Stromal cell of bone marrow (primary cell): Measurements from ENCODE around the gene OR3A2.
"Not testable (repeated sequence)": the region's sequence is repeated elsewhere in the genome, so short reads cannot be mapped to it uniquely, and the experiment has no call there.

Experiments used
- DNase-seq: peaks from one replicate; pipeline ENCODE4 v3.0.0-alpha.2; 2012; ENCODE audit warnings: low read depth

Gene OR3A2

GRCh38 chr17:3385869-3386816 lies at the start of gene OR3A2:
Gene OR3A2, minus strand, starts transcription at chr17:3386308.
- no peak for DNase-seq

- no peak for DNase-seq
These were observed 47.6 kb upstream of the OR3A2 start, which contains the start of gene OR1E2 for GRCh38 chr17:3433741-3434140. Gene OR1E2, minus strand, starts transcription at chr17:3433841. Its CDS starts 0 bp downstream, at chr17:3433841.

GRCh38 chr17:3433215-3433614 lies 47.1 kb upstream of the OR3A2 start:
- DNase-seq = not testable (repeated sequence)

GRCh38 chr17:3418222-3418621 lies 32.1 kb upstream of the OR3A2 start:
- no peak for DNase-seq

GRCh38 chr17:3415610-3416009 lies 29.5 kb upstream of the OR3A2 start:
- DNase-seq = no peak

GRCh38 chr17:3412216-3412615 lies 26.1 kb upstream of the OR3A2 start:
- not testable (repeated sequence) for DNase-seq

GRCh38 chr17:3411070-3411469 lies 25.0 kb upstream of the OR3A2 start, which contains the start of gene OR3A3:
Gene OR3A3, plus strand, starts transcription at chr17:3411370.
- DNase-seq = no peak

GRCh38 chr17:3403856-3404255 lies 17.7 kb upstream of the OR3A2 start:
- not testable (repeated sequence) for DNase-seq

- DNase-seq = no peak
These were observed 15.7 kb upstream of the OR3A2 start for GRCh38 chr17:3401786-3402185.

- DNase-seq = no peak
These were observed 13.9 kb upstream of the OR3A2 start for GRCh38 chr17:3400055-3400454.

- DNase-seq = no peak
These were observed 12.2 kb upstream of the OR3A2 start, which contains the start of gene OR1E1 for GRCh38 chr17:3398310-3398709. Gene OR1E1, minus strand, starts transcription at chr17:3398410. Its CDS starts 0 bp downstream, at chr17:3398410.

GRCh38 chr17:3397801-3398200 lies 11.7 kb upstream of the OR3A2 start:
- not testable (repeated sequence) for DNase-seq

GRCh38 chr17:3389791-3390190 lies 3.7 kb upstream of the OR3A2 start:
- DNase-seq = no peak

- DNase-seq = no peak
These were observed 4.2 kb downstream of the OR3A2 start for GRCh38 chr17:3381957-3382356.

- no peak for DNase-seq
These were observed 7.8 kb downstream of the OR3A2 start for GRCh38 chr17:3378321-3378720.

GRCh38 chr17:3371167-3371566 lies 14.9 kb downstream of the OR3A2 start:
- not testable (repeated sequence) for DNase-seq

- not testable (repeated sequence) for DNase-seq
These were observed 43.3 kb downstream of the OR3A2 start for GRCh38 chr17:3342782-3343181.

- no peak for DNase-seq
These were observed 50.2 kb downstream of the OR3A2 start for GRCh38 chr17:3335876-3336275.

GRCh38 chr17:3318336-3318735 lies 67.8 kb downstream of the OR3A2 start:
- no peak for DNase-seq

GRCh38 chr17:3316836-3317235 lies 69.3 kb downstream of the OR3A2 start:
- DNase-seq = no peak

GRCh38 chr17:3308603-3309002 lies 77.5 kb downstream of the OR3A2 start:
- no peak for DNase-seq

- no peak for DNase-seq
These were observed 87.8 kb downstream of the OR3A2 start, which contains the start of gene OR3A1 for GRCh38 chr17:3298260-3298659. Gene OR3A1, minus strand, starts transcription at chr17:3298360. Its CDS starts 5,778 bp downstream, at chr17:3292582.

- no peak for DNase-seq
These were observed 90.5 kb downstream of the OR3A2 start for GRCh38 chr17:3295632-3296031.
